Uterus (tissue), 4 donors: ENCODE results near the gene GDF10. TPM values are rescaled to one million over a fixed set of nuclear protein-coding genes. Genes with fewer than 3 reads are reported as not detected.

ENCODE experiments used
- DNase-seq, 2 donors: peaks; one replicate each; pipeline ENCODE4 v3.0.0-alpha.2; 2019 to 2020
- H3K27ac ChIP-seq, 2 donors: fragments of 200-600 bp; sonication (generic); 1 replicate in 1 of 2; 2 replicates in 1 of 2; pipeline ENCODE4 v1.5.1; 2016 to 2018
- H3K27me3 ChIP-seq, 2 donors: fragments of 200-600 bp; sonication (generic); one replicate each; pipeline ENCODE4 v1.5.1; 2018 to 2019; ENCODE audit warnings: control low read depth in 1 of 2
- H3K36me3 ChIP-seq, 2 donors: fragments of 200-600 bp; sonication (generic); one replicate each; pipeline ENCODE4 v1.5.1; 2019; ENCODE audit warnings: control low read depth in 1 of 2
- H3K4me1 ChIP-seq, 2 donors: fragments of 200-600 bp; sonication (generic); one replicate each; pipeline ENCODE4 v1.5.1; 2018 to 2019; ENCODE audit warnings: control low read depth in 1 of 2
- H3K4me3 ChIP-seq, 2 donors: fragments of 200-600 bp; sonication (generic); 1 replicate in 1 of 2; 2 replicates in 1 of 2; pipeline ENCODE4 v1.5.1; 2018 to 2019; ENCODE audit warnings: mild to moderate bottlenecking in 1 of 2
- H3K9me3 ChIP-seq, 2 donors: fragments of 200-600 bp; sonication (generic); one replicate each; pipeline ENCODE4 v1.5.1; 2019; ENCODE audit warnings: control low read depth in 1 of 2
- POLR2A ChIP-seq, 2 donors: fragments of 450-650 bp; IDR thresholded peaks; one replicate each; pipeline ENCODE4 v1.6.1; 2016; ENCODE audit warnings: antibody characterized with exemption in 2 of 2, mild to moderate bottlenecking in 1 of 2, moderate library complexity in 1 of 2
- intact Hi-C: fragments of 100-400 bp; cut with DNase I; formaldehyde crosslinking; loops from one replicate; pipeline ENCODE4 v1.15.1; 2023; ENCODE audit warnings: low total_unique reads
- total RNA-seq, 4 donors: library from RNA; depleted of rRNA in 3 of 4; stranded (reverse); fragments of >200 nt in 3 of 4; gene quantifications; one replicate each; pipeline versions ENCODE4 v1.1.0 to v1.2.4, GENCODE V29; 2014 to 2023
- TF ChIP-seq, protein P1 (sequence below), 4 experiments: fragments of 200-600 bp in 2 of 4; fragments of 450-650 bp in 2 of 4; sonication (generic) in 2 of 4; IDR thresholded peaks; one replicate each; pipeline ENCODE4 v1.5.1; 2016 to 2019; ENCODE audit warnings: antibody characterized with exemption in 4 of 4, mild to moderate bottlenecking in 2 of 4, moderate library complexity in 1 of 4
- donor health status: DM: yes; HTN: yes; CAD: no.

GDF10 gene
- total RNA-seq, 4 donors from 2014 or later: 4.6 to 6.4 TPM; not detected in 2

DNA sequence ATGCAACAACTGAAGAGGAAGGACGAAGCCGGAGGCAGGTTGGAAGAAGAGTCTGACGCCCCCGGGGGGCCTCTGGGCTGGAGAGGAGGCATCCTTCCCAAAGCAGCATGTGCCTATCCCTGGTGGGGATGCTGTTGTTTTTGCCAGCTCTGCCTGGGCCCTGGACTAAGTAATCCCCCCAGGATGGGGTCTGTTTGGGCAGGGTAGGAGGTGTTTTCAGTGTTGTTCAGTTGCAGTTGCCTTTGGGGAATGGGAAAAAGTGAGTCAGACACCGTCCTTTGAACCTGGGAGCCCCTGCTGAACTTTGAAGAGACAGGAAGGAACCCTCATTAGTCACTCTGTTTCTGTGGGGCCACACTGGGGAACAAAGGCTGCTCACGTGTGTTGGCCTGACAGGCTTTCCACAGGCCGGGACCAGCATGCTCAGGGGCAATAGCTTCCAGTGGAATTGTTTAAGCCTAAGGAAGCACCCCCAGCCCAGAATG is 35.2 kb upstream of the GDF10 start:
- DNase-seq: no peak
- intact Hi-C loops: no loop called here
- Histone ChIP-seq H3K4me3 (no peak overlapping the region), H3K4me1 (no peaks in the 10 kb centered on the region), H3K27ac (no peak overlapping the region), H3K27me3 (no peaks in the 10 kb centered on the region), H3K36me3 (no peaks in the 10 kb centered on the region), H3K9me3 (no peaks in the 10 kb centered on the region)
- TF ChIP-seq, protein P1, sequence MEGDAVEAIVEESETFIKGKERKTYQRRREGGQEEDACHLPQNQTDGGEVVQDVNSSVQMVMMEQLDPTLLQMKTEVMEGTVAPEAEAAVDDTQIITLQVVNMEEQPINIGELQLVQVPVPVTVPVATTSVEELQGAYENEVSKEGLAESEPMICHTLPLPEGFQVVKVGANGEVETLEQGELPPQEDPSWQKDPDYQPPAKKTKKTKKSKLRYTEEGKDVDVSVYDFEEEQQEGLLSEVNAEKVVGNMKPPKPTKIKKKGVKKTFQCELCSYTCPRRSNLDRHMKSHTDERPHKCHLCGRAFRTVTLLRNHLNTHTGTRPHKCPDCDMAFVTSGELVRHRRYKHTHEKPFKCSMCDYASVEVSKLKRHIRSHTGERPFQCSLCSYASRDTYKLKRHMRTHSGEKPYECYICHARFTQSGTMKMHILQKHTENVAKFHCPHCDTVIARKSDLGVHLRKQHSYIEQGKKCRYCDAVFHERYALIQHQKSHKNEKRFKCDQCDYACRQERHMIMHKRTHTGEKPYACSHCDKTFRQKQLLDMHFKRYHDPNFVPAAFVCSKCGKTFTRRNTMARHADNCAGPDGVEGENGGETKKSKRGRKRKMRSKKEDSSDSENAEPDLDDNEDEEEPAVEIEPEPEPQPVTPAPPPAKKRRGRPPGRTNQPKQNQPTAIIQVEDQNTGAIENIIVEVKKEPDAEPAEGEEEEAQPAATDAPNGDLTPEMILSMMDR (IDR thresholded peaks at IDR 0.05): no peak
- no peak for TF ChIP-seq POLR2A (IDR thresholded peaks at IDR 0.05)

DNA sequence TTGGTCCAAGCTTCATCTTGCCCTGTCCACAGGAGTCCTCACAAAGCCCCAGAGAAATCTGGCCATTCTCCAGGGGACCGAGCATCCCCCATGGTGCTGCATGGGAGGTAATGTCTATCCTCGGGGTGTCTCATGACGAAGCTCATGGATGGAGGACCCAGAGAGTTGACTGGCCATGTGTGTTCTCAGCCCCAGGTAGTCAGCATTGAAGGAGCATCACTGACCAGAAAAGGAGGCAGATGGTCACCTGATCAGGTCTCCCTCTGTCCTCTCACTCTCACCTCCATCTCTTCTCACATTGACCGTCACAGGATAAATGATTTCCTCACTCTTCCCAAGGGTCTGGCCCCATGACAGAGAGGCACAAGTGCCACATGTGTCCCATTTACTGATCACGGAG is 33.4 kb upstream of the GDF10 start:
- intact Hi-C loops: no loop called here
- TF ChIP-seq, protein P1 (IDR thresholded peaks at IDR 0.05): no peak
- no peak for TF ChIP-seq POLR2A (IDR thresholded peaks at IDR 0.05)
- DNase-seq: no peak
- Histone ChIP-seq H3K4me3 (no peak overlapping the region), H3K4me1 (no peaks in the 10 kb centered on the region), H3K36me3 (no peaks in the 10 kb centered on the region), H3K27me3 (no peaks in the 10 kb centered on the region), H3K9me3 (no peaks in the 10 kb centered on the region), H3K27ac (no peak overlapping the region)

DNA sequence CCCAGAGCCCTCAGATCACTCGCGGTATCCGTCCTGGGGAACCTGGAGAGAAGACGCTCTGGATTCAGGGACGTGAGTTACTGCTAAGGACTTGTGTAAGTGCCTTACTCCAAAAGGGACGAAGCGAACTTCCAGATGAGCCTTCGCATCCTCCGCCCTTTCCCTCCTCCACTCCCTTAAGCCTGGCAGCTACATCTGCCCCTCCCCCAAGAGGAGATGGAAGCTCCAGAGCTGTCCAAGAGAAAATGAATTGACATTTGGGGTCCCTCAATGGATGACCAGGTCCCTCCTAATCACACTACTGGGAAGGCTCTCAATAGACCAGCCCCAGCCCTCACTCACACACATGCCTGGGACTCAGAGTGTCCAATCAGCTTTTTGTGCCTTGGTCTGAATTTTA is 31.3 kb upstream of the GDF10 start:
- no peaks in the 10 kb centered on the region for H3K27me3 ChIP-seq
- no peaks in the 10 kb centered on the region for H3K4me1 ChIP-seq
- no peaks in the 10 kb centered on the region for H3K36me3 ChIP-seq
- DNase-seq: no peak
- H3K27ac ChIP-seq: no peak overlapping the region
- no peak overlapping the region for H3K4me3 ChIP-seq
- TF ChIP-seq POLR2A (IDR thresholded peaks at IDR 0.05): no peak
- TF ChIP-seq, protein P1 (IDR thresholded peaks at IDR 0.05): no peak
- intact Hi-C loops: no loop called here
- no peaks in the 10 kb centered on the region for H3K9me3 ChIP-seq

DNA sequence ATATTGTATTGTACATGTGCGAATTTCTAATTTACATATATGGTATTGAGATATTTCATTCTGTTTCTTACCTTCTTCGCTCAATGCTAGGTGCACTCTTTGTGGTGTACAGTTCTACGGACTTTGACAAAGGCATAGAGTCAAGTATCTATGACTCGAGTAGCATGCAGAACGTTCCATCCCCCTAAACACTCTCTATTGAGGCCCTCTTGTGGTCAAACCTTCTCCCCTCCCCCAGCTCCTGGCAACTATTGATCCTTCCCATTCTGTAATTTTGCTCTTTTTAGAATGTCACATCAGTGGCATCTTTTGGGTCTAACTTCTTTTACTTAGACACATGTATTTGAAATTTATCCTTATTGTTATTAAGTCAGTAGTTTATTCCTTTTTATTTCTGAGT is 30.7 kb upstream of the GDF10 start:
- no peak for DNase-seq
- Histone ChIP-seq H3K4me3 (no peak overlapping the region), H3K27me3 (no peaks in the 10 kb centered on the region), H3K27ac (no peak overlapping the region), H3K9me3 (no peaks in the 10 kb centered on the region), H3K4me1 (no peaks in the 10 kb centered on the region), H3K36me3 (no peaks in the 10 kb centered on the region)
- intact Hi-C loops: no loop called here
- TF ChIP-seq, protein P1 (IDR thresholded peaks at IDR 0.05): no peak

DNA sequence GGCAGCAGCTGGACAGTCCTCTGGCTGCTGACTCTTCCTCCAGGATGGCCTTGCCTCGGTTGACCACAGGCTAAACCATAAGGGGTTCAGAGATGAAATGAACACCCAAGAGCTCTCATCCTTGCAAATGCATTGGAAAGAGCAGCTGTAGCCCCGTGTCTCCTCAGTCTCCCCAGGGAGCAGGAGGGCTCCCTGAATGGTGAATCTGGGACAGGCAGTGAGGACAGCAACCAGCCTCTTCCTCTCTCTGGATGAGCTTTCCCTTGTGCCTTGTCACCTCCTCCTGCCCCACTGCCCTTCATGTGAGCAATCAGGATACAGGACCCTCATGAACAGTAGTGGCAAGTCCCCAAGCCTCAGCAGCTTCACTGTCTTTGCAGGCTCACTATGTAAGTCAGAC is 23.9 kb upstream of the GDF10 start:
- Histone ChIP-seq H3K36me3 (no peaks in the 10 kb centered on the region), H3K27me3 (no peaks in the 10 kb centered on the region), H3K4me3 (no peak overlapping the region), H3K4me1 (no peaks in the 10 kb centered on the region), H3K9me3 (no peaks in the 10 kb centered on the region), H3K27ac (no peak overlapping the region)
- no peak for DNase-seq
- TF ChIP-seq, protein P1 (IDR thresholded peaks at IDR 0.05): no peak
- intact Hi-C loops: no loop called here
